ENCODE measurements around the gene RIIAD1. TPM values are rescaled to one million over a fixed set of nuclear protein-coding genes. Genes with fewer than 3 reads are reported as not detected.
"Not testable (repeated sequence)": the region's sequence is repeated elsewhere in the genome, so short reads cannot be mapped to it uniquely, and the experiment has no call there.

Gene RIIAD1
- total and polyA plus RNA-seq, 2 donors from 2014 or later, result 4.0 TPM; not detected in 1

DNA sequence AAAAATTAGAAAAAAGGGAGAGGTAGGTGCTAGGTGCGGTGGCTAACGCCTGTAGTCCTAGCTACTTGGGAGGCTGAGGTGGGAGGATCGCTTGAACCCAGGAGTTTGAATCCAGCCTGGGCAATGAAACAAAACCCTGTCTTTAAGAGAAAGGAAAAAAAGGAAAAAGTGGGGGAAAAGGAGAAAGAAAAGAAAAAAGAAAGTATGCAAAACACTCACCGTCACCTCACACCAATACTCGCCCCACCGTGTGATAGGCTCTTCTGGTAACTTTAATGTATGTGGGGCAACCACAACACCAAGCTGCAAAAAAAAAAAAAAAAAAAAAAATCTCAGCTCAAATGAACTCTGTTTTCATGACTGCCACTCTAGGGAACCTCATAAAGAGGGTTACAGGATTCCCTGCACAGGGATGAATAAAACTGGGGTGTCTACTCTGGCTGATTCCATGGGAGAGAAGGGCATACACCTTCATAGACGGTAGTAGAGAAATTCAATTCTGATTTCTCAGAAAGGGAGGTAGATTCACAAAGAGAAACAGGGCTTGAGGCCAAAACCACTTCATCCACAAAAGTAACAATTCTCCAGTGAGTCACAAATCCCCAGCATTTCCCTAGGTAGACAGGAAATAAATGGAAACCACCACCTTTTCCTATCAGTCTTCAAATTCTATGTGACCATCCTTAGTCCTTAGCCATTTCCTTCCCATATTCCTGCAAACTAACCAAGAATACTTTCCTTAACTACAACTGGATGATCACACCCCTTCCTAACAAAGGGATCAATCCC, 39.5 kb downstream of the RIIAD1 start:
- TF ChIP-seq CTCF (IDR thresholded peaks at IDR 0.05; ENCODE audit: borderline replicate concordance, extremely low read depth, insufficient read depth), result no peak
- intact Hi-C loops (cut with DNase I), result no loop called here
- H3K36me3 ChIP-seq (ENCODE audit: control insufficient read depth in 2 of 3, insufficient read depth in 3 of 3, low read length in 3 of 3), result peaks cover 13 to 14% (median 14%) of the 10 kb centered on the region in 3 donors

GRCh38 chr1:151762941-151763921, 41.9 kb downstream of the RIIAD1 start, which contains the start of gene MRPL9:
Gene MRPL9 (minus strand): TSS chr1:151763496. CDS start chr1:151763479, 17 bp downstream.
- no peaks in the 10 kb centered on the region for H3K9me3 ChIP-seq (ENCODE audit: control insufficient read depth in 2 of 3, insufficient read depth in 1 of 3, low read length in 3 of 3)
- DNase-seq, result peak; percentile 87 to 94 (median 91)
- peaks cover 11 to 12% (median 12%) of the 10 kb centered on the region in 3 donors for H3K36me3 ChIP-seq (ENCODE audit: control insufficient read depth in 2 of 3, insufficient read depth in 3 of 3, low read length in 3 of 3)
- H3K27me3 ChIP-seq (ENCODE audit: control insufficient read depth, insufficient read depth, low read length), result no peaks in the 10 kb centered on the region
- intact Hi-C loops (cut with DNase I), result no loop called here
- peak within 1 kb of the TSS; percentile 84 to 94 (median 94) for H3K4me3 ChIP-seq (ENCODE audit: low read length in 3 of 3)
- TF ChIP-seq CTCF (IDR thresholded peaks at IDR 0.05; ENCODE audit: borderline replicate concordance, extremely low read depth, insufficient read depth), result no peak
- peak within 1 kb of the TSS; percentile 82 to 93 for H3K27ac ChIP-seq (ENCODE audit: low read depth in 2 of 2, low read length in 2 of 2)
- peaks cover 0 to 9% (median 6%) of the 10 kb centered on the region in 3 donors for H3K4me1 ChIP-seq (ENCODE audit: control insufficient read depth in 2 of 3, insufficient read depth in 2 of 3, low read depth in 1 of 3, low read length in 3 of 3)
- peak within 1 kb of the TSS; percentile 68 to 92 (median 79) for H3K9ac ChIP-seq (ENCODE audit: low read length in 3 of 3)
- FAIRE-seq, result no peak

More for the DNA sequence above, 39.5 kb downstream of the RIIAD1 start:
- Histone ChIP-seq H3K27me3 (ENCODE audit: control insufficient read depth, insufficient read depth, low read length) (no peaks in the 10 kb centered on the region), H3K9ac (ENCODE audit: low read length in 3 of 3) (no peak overlapping the region), H3K27ac (ENCODE audit: low read depth in 2 of 2, low read length in 2 of 2) (no peak overlapping the region), H3K9me3 (ENCODE audit: control insufficient read depth in 2 of 3, insufficient read depth in 1 of 3, low read length in 3 of 3) (no peaks in the 10 kb centered on the region), H3K4me3 (ENCODE audit: low read length in 3 of 3) (no peak overlapping the region), H3K4me1 (ENCODE audit: control insufficient read depth in 2 of 3, insufficient read depth in 2 of 3, low read depth in 1 of 3, low read length in 3 of 3) (peaks cover 0 to 9% (median 6%) of the 10 kb centered on the region in 3 donors)
- DNase-seq (no peak), FAIRE-seq (no peak)

GRCh38 chr1:151763990-151764389, 42.7 kb downstream of the RIIAD1 start:
- peak overlapping the region; percentile 68 to 92 (median 79) for H3K9ac ChIP-seq (ENCODE audit: low read length in 3 of 3)
- peak overlapping the region; percentile 84 to 94 (median 94) for H3K4me3 ChIP-seq (ENCODE audit: low read length in 3 of 3)
- H3K27me3 ChIP-seq (ENCODE audit: control insufficient read depth, insufficient read depth, low read length), result no peaks in the 10 kb centered on the region
- FAIRE-seq (no peak), DNase-seq (no peak)
- H3K4me1 ChIP-seq (ENCODE audit: control insufficient read depth in 2 of 3, insufficient read depth in 2 of 3, low read depth in 1 of 3, low read length in 3 of 3), result peaks cover 0 to 9% (median 6%) of the 10 kb centered on the region in 3 donors
- intact Hi-C loops (cut with DNase I), result no loop called here
- H3K36me3 ChIP-seq (ENCODE audit: control insufficient read depth in 2 of 3, insufficient read depth in 3 of 3, low read length in 3 of 3), result peaks cover 8 to 12% (median 11%) of the 10 kb centered on the region in 3 donors
- no peaks in the 10 kb centered on the region for H3K9me3 ChIP-seq (ENCODE audit: control insufficient read depth in 2 of 3, insufficient read depth in 1 of 3, low read length in 3 of 3)
- H3K27ac ChIP-seq (ENCODE audit: low read depth in 2 of 2, low read length in 2 of 2), result peak overlapping the region; percentile 82 to 93
- no peak for TF ChIP-seq CTCF (IDR thresholded peaks at IDR 0.05; ENCODE audit: borderline replicate concordance, extremely low read depth, insufficient read depth)

DNA sequence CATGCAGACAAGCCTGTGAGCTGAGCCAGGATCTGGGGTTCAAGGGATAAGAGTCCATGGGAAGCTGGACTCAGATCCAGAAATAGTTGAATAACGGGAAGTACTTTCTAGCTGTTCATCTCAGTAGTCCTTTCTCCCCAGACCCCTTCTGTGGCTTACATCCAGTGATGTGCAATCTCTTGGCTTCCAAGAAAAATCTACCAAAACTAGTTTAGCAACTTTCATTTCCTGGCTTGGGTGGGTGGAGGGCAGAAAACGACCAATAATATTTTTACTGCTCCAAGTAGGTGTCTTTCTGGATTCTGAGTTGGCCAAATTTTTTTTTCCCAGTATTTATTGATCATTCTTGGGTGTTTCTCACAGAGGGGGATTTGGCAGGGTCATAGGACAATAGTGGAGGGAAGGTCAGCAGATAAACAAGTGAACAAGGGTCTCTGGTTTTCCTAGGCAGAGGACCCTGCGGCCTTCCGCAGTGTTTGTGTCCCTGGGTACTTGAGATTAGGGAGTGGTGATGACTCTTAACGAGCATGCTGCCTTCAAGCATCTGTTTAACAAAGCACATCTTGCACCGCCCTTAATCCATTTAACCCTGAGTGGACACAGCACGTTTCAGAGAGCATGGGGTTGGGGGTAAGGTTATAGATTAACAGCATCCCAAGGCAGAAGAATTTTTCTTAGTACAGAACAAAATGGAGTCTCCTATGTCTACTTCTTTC, 47.2 kb downstream of the RIIAD1 start:
- H3K36me3 ChIP-seq (ENCODE audit: control insufficient read depth in 2 of 3, insufficient read depth in 3 of 3, low read length in 3 of 3); H3K27me3 ChIP-seq (ENCODE audit: control insufficient read depth, insufficient read depth, low read length); H3K4me3 ChIP-seq (ENCODE audit: low read length in 3 of 3); FAIRE-seq; H3K4me1 ChIP-seq (ENCODE audit: control insufficient read depth in 2 of 3, insufficient read depth in 2 of 3, low read depth in 1 of 3, low read length in 3 of 3); intact Hi-C loops (cut with DNase I); H3K9ac ChIP-seq (ENCODE audit: low read length in 3 of 3); H3K9me3 ChIP-seq (ENCODE audit: control insufficient read depth in 2 of 3, insufficient read depth in 1 of 3, low read length in 3 of 3); H3K27ac ChIP-seq (ENCODE audit: low read depth in 2 of 2, low read length in 2 of 2): not testable (repeated sequence)
- peak in 2 of 5 donors; percentile 39 for DNase-seq

DNA sequence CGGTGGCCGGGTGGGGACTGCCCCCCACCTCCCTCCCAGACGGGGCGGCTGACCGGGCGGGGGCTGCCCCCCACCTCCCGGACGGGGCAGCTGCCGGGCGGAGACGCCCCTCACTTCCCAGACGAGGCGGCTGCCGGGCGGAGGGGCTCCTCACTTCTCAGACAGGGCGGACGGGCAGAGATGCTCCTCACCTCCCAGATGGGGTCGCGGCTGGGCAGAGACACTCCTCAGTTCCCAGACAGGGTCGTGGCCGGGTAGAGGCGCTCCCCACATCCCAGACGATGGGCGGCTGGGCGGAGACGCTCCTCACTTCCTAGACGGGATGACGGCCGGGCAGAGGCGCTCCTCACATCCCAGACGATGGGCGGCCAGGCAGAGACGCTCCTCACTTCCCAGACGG, 47.9 kb downstream of the RIIAD1 start:
- FAIRE-seq, result not testable (repeated sequence)
- peak in 1 of 5 donors; percentile 70 for DNase-seq

More for the DNA sequence above, 47.9 kb downstream of the RIIAD1 start:
- H3K27ac ChIP-seq (ENCODE audit: low read depth in 2 of 2, low read length in 2 of 2); H3K36me3 ChIP-seq (ENCODE audit: control insufficient read depth in 2 of 3, insufficient read depth in 3 of 3, low read length in 3 of 3); H3K4me1 ChIP-seq (ENCODE audit: control insufficient read depth in 2 of 3, insufficient read depth in 2 of 3, low read depth in 1 of 3, low read length in 3 of 3); H3K9me3 ChIP-seq (ENCODE audit: control insufficient read depth in 2 of 3, insufficient read depth in 1 of 3, low read length in 3 of 3); H3K4me3 ChIP-seq (ENCODE audit: low read length in 3 of 3); intact Hi-C loops (cut with DNase I); H3K9ac ChIP-seq (ENCODE audit: low read length in 3 of 3); H3K27me3 ChIP-seq (ENCODE audit: control insufficient read depth, insufficient read depth, low read length): not testable (repeated sequence)

Data from kidney (tissue), 14 donors.